Measurements from ENCODE around the gene NR3C2.

Gene NR3C2

DNA sequence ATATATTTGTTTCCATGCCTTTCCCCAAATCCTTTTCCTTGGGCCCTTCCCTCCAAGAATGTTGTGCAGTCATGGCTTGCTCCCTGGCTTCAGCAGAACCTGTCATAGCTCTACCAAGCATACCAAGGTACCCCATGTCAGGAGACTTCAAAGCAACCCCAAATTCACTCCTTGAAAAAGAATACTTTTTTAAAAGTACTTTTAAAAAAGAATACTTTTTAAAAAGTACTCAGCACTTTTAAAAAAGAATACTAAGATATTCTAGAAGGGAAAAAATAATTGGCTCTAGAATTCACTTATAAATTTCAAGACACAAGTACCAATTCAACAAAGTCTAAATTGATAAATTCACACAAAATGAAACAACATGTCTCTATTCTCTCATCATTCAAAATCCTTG, 76.0 kb downstream of the NR3C2 start:
- H3K4me3 ChIP-seq (ENCODE audit: control insufficient read depth, low read depth, low read length): no peak overlapping the region
- DNase-seq (ENCODE audit: low read depth): no peak
- TF ChIP-seq, protein P1, sequence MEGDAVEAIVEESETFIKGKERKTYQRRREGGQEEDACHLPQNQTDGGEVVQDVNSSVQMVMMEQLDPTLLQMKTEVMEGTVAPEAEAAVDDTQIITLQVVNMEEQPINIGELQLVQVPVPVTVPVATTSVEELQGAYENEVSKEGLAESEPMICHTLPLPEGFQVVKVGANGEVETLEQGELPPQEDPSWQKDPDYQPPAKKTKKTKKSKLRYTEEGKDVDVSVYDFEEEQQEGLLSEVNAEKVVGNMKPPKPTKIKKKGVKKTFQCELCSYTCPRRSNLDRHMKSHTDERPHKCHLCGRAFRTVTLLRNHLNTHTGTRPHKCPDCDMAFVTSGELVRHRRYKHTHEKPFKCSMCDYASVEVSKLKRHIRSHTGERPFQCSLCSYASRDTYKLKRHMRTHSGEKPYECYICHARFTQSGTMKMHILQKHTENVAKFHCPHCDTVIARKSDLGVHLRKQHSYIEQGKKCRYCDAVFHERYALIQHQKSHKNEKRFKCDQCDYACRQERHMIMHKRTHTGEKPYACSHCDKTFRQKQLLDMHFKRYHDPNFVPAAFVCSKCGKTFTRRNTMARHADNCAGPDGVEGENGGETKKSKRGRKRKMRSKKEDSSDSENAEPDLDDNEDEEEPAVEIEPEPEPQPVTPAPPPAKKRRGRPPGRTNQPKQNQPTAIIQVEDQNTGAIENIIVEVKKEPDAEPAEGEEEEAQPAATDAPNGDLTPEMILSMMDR (conservative IDR thresholded peaks at IDR 0.05; ENCODE audit: control insufficient read depth, insufficient read depth, low read depth, low read length): no peak

DNA sequence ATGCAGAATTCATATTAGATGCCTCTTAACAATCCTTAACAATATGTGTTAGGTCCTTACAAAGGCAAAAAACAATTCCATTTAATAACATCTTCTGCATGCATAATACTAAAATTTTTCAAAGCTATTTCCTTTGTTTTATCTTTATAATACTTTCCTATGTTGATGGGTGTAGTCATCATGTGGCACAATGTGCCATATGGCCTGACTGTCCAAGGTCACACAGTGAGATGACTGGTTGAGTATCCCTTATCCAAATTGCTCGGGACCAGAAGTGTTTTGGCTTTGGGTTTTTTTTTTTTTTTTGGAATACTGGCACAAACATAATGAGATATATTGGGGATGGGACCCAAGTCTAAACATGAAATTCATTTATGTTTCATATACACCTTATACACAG, 77.7 kb downstream of the NR3C2 start:
- H3K4me3 ChIP-seq (ENCODE audit: control insufficient read depth, low read depth, low read length): no peak overlapping the region
- TF ChIP-seq, protein P1 (conservative IDR thresholded peaks at IDR 0.05; ENCODE audit: control insufficient read depth, insufficient read depth, low read depth, low read length): no peak
- no peak for DNase-seq (ENCODE audit: low read depth)

GRCh38 chr4:148359769-148360168, 82.4 kb downstream of the NR3C2 start:
- TF ChIP-seq, protein P1 (conservative IDR thresholded peaks at IDR 0.05; ENCODE audit: control insufficient read depth, insufficient read depth, low read depth, low read length): no peak
- H3K4me3 ChIP-seq (ENCODE audit: control insufficient read depth, low read depth, low read length): no peak overlapping the region
- DNase-seq (ENCODE audit: low read depth): no peak

GRCh38 chr4:148355442-148356123, 86.6 kb downstream of the NR3C2 start:
- H3K4me3 ChIP-seq (ENCODE audit: control insufficient read depth, low read depth, low read length): no peak overlapping the region
- TF ChIP-seq, protein P1 (conservative IDR thresholded peaks at IDR 0.05; ENCODE audit: control insufficient read depth, insufficient read depth, low read depth, low read length): no peak
- DNase-seq (ENCODE audit: low read depth): no peak

DNA sequence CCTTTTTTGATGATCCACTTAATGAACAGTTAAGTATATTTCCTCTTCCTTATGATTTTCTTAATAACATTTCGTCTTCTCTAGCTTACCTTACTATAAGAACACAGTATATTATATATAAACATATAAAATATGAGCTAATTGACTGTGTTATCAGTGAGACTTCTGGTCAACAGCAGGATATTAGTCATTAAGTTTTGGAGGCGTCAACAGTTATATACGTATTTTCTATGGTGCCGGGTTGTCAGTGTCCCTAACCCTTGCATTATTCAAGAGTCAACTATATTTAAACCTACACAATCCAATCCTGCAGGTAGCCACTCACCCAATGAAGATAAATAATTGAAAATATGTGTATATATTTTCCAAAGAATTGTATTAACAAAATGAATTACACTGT, 88.0 kb downstream of the NR3C2 start:
- H3K4me3 ChIP-seq (ENCODE audit: control insufficient read depth, low read depth, low read length): no peak overlapping the region
- TF ChIP-seq, protein P1 (conservative IDR thresholded peaks at IDR 0.05; ENCODE audit: control insufficient read depth, insufficient read depth, low read depth, low read length): no peak
- no peak for DNase-seq (ENCODE audit: low read depth)

GRCh38 chr4:148353571-148353970, 88.6 kb downstream of the NR3C2 start:
- TF ChIP-seq, protein P1 (conservative IDR thresholded peaks at IDR 0.05; ENCODE audit: control insufficient read depth, insufficient read depth, low read depth, low read length): no peak
- no peak for DNase-seq (ENCODE audit: low read depth)
- no peak overlapping the region for H3K4me3 ChIP-seq (ENCODE audit: control insufficient read depth, low read depth, low read length)

- no peak overlapping the region for H3K4me3 ChIP-seq (ENCODE audit: control insufficient read depth, low read depth, low read length)
- TF ChIP-seq, protein P1 (conservative IDR thresholded peaks at IDR 0.05; ENCODE audit: control insufficient read depth, insufficient read depth, low read depth, low read length): no peak
- DNase-seq (ENCODE audit: low read depth): no peak
Observed at GRCh38 chr4:148349153-148349552, 93.1 kb downstream of the NR3C2 start.
